Measurements from ENCODE around the gene NOS1.
"Not testable (repeated sequence)": the region's sequence is repeated elsewhere in the genome, so short reads cannot be mapped to it uniquely, and the experiment has no call there.

The NOS1 gene
- 0.10 to 0.22 reads per million in 2 donors for total RNA-seq

- DNase-seq, result no peak
Measured at GRCh38 chr12:117361347-117361751, at the start of gene NOS1. NOS1 (minus strand) TSS chr12:117361626; CDS start chr12:117331069, 30,557 bp downstream.

GRCh38 chr12:117409286-117409685, 47.9 kb upstream of the NOS1 start:
- DNase-seq, result no peak

DNA sequence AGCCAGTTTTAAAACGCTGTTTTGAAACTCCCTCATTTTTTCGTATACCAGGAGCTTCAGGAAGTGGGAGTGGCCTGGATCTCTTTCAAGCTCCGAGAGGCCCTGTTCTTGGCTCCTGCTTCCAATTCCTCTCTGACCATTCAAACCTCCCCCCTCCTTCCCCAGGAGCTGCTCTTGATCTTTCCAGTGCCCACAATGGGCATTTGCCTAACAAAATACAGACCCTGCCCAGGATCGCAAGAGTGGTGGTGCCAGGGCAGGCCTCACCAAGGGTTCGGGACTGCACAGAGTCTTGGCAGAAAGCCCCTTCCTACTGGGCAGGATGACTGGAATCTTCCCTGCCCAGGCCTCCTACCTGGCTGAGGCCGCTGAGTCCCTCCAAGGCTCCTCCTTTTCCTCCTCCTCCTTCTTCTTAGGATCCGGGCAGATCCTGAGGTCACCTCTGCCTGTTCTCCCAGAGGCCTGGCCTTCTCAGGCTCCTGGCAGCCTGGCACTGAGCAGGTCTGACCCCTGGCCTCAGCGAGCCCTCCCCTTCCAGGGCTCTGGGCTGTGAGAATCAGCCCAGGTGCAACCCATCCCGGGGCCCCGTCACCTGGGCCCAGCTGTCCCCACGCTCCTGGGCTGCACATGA, 46.9 kb upstream of the NOS1 start:
- DNase-seq, result no peak

DNA sequence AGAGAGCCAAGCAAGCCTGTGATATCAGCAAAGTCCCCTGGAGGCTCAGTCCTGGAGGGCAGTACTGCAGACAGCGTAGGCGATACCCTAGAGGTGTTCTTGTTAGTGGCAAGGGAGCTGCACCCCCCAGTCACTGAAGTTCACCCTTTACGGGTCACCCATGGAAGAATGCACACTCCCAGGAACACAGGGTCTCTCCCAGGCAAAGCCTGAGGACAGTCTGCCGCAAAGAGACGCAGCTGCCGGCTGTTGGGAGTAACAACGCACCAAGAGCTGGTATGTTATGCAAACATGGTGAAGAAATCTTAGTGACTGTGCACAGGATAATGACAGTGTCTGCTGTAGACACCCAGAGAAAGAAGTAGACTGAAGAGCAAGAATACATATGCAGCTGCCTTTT, 43.5 kb upstream of the NOS1 start:
- no peak for DNase-seq

DNA sequence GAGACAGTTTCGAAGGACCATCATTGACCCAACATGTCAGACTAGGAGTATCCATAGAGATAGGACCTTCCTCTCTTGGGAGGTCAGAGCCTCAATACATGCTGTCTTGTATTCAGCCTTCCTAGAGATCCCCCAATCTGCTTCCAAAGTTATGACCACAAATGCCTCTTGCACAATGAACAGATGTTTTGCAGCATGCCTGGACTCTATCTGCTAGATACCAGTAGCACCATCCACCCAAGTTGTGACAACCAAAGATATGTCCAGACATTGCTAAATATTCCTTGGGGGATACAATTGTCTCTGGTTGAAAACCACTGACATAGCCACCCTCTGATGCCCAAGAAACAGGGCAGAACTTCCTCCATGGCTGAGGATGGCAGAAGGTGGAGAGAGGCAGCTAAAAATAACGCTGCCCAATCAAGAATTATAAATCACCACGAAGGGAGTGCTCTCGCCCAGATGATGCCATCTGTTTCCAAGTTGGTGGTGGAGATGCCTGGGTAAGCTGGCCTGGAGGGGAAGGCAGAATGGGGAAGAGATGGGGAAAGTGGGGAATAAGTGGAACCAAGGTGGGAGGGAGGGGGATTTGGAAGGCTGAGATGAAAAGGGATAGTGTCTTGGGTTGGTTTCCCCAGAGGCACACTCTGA, 42.9 kb upstream of the NOS1 start:
- no peak for DNase-seq

- DNase-seq, result no peak
Measured at GRCh38 chr12:117403586-117404139, 42.2 kb upstream of the NOS1 start.

DNA sequence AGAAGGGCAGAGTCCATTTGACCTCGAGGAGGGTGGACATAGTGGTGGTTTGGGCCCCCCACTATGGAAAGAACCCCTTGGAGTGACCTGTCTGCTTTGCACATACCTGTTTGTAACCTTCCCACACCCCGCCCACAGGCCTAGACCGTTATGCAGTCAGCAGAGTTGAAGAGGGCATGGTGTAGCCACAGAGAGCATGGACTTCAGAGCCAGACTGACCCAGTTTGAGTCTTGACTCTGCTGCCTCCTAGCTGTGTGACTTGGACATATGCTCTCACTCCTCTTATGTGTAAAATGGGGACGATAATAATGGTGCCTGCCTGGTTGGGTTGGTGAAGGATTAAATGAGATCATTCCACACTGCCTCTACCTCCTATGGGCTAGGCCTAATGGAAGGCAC, 40.9 kb upstream of the NOS1 start:
- no peak for DNase-seq

- DNase-seq, result no peak
Measured at GRCh38 chr12:117400912-117401311, 39.5 kb upstream of the NOS1 start.

- not testable (repeated sequence) for DNase-seq
Measured at GRCh38 chr12:117398482-117398881, 37.1 kb upstream of the NOS1 start.

- no peak for DNase-seq
Measured at GRCh38 chr12:117395766-117396165, 34.3 kb upstream of the NOS1 start.

DNA sequence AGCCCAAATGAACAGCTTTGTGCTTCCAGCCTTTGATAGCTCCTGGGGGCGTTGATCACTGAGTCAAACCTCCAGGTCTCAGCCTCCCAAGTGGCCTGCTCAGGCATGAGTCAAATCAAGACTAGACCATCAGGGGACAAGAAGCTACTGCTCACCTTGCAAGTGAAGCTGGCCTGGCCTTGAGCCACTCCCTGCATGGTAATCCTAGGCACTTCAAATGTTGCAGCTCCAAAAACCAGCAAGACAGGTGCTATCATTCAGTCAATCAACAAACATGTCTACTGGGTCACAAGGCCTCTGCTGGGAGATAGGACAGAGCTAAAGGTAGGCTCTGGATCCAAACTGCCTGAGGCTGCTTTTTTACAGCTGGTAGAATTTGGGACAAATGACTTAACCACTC, 33.1 kb upstream of the NOS1 start:
- DNase-seq, result no peak

- no peak for DNase-seq
Measured at GRCh38 chr12:117393656-117394055, 32.2 kb upstream of the NOS1 start.

- DNase-seq, result no peak
Measured at GRCh38 chr12:117390866-117391265, 29.4 kb upstream of the NOS1 start.

DNA sequence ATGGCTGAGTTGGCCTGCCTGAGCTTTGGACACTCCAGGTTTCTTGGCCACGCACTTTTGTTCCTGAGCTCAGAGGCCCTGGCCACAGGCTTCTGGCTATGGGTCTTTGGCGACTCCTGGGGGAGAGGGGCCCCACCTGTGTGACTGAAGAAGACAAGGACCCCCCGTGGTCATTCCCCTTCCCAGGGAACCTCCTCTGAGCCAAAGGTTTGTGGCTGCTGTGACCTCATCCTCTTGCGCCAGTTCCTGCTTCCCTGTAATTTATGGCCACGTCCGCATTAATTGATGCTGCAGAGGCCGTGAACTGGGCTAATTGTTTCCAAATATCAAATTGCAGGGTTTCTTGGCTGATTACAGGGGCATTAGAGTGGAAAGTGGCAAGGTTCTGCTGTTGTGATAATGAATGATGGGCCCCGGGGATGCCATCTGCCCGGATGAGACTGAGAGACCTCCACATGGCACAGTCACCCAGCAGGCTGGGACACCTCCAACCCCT, 27.6 kb upstream of the NOS1 start:
- DNase-seq, result no peak

DNA sequence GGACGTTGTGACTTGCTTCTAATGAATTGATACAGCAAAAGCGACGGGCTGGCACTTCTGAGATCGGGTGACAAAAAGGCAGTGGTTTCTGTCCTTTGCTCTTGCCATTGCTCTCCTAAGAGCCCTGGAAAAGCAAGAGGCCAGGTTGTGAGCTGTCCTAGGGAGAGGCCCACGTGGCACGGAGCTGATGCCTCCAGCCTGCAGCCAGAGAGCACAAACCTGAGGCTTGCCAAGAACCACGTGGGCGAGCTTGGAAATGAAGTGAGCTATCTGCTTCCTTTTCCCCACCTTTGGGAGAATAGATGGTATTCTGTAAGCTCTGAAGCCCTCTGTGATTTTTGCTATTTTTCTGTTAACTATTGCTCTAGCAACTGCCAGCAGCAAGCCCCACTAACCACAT, 26.4 kb upstream of the NOS1 start:
- DNase-seq, result no peak

GRCh38 chr12:117384735-117385134, 23.3 kb upstream of the NOS1 start:
- no peak for DNase-seq

GRCh38 chr12:117380083-117380482, 18.7 kb upstream of the NOS1 start:
- no peak for DNase-seq

- no peak for DNase-seq
Measured at GRCh38 chr12:117377758-117378157, 16.3 kb upstream of the NOS1 start.

GRCh38 chr12:117370588-117370987, 9.2 kb upstream of the NOS1 start:
- no peak for DNase-seq

GRCh38 chr12:117370000-117370399, 8.6 kb upstream of the NOS1 start:
- DNase-seq, result not testable (repeated sequence)

DNA sequence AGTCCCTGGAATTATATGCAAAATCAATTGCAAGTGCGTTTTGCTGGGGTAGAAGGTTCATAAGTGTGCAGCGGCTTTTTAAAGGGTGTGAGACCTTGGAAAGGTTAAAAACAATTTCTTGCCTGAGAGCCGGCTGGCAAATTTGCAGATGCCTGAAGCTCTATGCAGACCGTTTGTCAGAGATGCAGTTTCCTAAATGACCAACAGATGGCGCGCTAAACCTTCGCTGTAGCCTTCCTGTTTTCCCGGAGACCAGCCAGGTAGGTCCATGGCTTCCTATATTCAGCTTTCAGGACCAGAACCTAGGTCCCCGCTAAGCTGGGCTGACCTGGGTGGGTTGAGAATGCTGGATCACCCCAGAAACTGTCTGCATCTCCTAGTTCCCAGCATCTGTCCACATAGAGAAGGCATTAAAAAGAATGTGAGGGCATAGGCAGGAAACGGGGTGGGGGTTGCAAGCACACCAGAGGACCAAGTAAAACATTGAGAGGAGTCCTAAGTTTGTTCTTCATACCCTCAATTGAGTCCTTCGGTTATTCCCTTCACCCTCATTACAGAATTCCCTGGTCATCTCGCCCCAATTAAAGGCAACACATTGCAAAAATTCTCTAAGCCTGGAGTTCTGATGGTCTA, 5.7 kb upstream of the NOS1 start:
- no peak for DNase-seq

DNA sequence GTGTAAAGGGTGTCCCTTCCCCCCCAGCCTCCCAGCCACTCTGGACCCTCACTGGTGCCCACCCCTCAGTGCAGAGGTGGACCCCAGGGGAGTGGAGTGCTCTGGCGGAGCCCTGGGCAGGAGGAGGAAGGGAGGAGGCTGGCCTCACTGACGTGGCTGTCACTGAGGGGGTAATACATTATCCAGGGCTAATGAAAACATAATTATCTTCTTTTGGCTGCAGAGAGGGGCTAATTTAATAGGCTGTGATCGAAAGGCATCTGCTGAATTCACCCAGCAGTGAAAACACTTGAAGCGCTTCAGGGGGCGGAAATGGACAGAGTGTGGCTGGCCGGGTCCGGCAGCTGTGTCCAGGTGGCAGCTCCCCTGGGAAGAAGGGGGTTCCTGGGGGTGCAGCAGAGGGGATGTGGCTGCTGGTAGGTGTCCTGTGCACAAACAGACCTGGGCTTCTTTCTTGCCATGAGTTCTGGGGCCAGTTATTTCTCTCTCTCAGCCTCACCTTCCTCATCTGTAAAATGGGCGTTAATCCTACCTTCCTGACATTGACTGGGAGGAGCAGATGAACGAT, 3.7 kb upstream of the NOS1 start:
- no peak for DNase-seq

GRCh38 chr12:117363953-117364486, 2.6 kb upstream of the NOS1 start:
- DNase-seq, result no peak
